HUDEP-2 (cell line): Measurements from ENCODE around the gene KIFBP.
"Not testable (repeated sequence)": the region's sequence is repeated elsewhere in the genome, so short reads cannot be mapped to it uniquely, and the experiment has no call there.

Source experiments
- DNase-seq, 76 experiments: peaks; one replicate each; lab custom pipeline; 2025; ENCODE audit not compliant: unreplicated experiment in 76 of 76; lab: John Stamatoyannopoulos, UW

Gene KIFBP

DNA sequence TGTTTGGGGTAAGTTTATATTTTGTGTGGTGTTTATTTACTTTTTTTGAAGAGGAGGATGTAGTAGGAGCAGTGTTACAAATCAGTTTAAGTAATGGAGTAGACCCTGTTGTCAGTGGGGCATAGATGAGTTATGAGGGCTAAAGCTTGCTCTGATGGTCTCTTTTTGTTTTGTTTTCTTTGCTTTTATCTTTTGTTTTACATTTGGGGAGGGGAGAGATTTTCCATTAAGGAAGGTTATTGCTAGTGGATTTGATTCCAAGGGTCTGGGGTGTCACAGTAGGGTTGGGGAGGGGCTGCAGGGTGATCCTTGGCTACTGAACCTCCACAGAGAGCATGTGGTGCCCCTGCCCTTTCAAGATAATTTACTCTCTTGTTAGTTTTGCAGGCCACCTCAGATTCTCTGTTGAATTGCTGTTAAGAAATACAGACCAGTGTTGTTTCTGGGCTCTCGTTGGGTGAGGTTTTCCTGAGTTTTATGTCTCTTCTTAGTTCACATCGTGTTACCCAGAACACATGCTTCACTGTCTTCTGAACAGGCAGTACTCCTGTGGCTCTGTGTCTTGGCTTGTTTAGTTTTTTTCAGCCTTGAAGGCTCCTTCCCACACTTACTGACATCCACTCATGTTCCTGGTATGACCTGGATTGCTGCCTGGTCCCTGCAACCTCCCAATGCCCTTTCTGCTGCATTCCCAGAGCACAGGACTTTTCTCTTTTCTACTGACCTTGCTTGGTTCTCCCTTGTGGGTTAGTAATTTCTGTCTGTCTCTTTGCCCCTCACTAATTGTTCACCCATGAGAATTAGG, 4.2 kb downstream of the KIFBP start:
- no peak for DNase-seq

DNA sequence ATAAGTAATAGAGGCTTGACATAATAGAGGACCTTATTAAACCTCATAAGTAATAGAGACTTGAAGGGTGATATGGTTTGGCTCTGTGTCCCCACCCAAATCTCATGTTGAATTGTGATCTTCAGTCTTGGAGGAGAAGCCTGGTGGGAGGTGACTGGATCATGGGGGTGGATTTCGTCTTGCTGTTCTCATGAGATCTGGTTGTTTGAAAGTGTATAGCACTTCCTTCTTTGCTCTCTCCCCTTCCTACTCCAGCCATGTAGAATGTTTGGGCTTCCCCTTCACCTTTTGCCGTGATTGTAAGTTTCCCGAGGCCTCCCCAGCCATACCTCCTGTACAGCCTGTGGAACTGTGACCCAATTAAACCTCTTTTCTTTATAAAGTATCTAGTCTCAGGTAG, 8.6 kb downstream of the KIFBP start:
- DNase-seq: no peak

DNA sequence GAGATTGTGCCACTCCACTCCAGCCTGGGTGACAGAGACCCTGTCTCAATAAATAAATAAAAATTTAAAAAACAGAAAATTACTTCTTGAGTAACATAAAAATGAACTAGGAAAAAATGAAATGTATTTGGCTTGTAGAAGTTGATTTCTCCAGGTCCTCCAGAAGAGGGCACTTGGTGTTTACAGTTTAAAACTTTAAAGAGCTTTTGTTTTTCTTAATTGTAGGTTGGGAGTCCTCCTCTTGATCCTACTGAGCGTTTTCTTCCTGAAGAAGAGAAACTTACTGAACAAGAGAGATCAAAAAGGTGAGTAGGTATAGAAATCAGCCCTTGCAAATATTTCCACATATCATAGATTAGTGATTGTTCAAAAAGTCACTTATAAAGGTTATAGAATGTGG, 16.2 kb downstream of the KIFBP start:
- peak in 11 of 76 experiments; percentile 5 to 45 (median 15) for DNase-seq

DNA sequence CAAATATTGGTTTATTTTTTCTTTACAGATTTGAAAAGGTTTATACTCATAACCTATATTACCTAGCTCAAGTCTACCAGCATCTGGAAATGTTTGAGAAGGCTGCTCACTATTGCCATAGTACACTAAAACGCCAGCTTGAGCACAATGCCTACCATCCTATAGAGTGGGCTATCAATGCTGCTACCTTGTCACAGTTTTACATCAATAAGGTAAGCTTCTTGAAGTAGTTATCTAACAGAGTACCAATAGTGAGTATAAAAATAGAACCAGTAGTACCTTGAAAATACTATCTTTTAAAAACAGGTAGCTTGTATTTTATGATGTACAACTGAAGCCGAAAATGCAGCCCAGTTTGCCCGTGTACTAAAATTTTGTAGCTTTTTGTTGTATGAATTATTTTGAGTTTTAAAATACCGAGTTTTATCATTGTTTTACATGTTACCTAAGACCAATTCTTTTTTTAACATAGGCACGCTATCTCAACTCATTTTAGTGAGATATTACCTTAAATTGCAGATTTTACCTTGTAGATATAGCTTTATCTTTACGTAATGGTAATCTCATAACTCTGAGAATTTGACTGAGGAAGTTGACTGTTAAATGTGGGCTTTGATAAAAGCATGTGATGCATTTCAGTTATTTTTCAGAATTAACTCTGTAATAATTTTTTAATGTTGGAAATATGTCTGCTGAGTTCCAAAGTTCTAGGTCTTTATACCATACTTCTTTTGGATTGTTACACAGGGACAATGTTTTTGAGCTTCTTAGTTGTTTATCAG, 17.3 kb downstream of the KIFBP start:
- DNase-seq: no peak

DNA sequence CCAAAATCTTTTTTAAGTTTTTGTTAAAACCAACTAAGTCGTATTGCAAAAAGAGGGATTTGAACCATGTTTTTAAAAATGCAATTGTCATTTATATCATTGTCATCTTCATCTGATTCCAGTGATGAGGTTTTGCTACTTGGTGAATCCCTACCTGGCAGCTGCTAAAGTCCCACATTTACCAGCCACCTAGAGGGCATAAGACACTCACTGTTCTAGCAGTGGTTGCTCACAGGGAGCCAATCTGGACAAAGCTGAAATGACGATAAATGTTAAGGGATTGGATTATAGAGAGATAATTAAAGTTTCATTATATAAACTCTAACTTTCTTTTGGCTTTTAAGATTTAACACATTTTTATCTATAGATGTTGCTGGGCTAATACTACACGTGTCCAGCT, 18.7 kb downstream of the KIFBP start:
- DNase-seq: no peak

DNA sequence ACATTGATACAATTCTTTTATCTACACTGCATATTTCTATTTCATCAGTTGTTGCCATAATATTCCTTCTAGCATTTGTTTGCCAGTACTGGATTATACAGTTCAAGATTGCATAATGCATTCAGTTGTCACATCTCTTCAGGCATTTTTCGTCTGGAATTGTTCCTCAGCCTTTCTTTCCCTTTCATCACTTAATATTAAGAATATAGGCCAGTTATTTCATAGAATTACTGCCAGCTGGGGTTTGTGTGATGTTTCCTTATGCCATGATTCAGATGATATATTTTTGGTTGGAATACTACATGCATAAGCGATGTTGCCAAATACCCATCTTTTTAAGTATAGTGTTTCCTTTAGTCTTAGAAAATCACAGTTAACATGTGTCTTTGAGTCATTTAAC, 20.8 kb downstream of the KIFBP start:
- no peak for DNase-seq

DNA sequence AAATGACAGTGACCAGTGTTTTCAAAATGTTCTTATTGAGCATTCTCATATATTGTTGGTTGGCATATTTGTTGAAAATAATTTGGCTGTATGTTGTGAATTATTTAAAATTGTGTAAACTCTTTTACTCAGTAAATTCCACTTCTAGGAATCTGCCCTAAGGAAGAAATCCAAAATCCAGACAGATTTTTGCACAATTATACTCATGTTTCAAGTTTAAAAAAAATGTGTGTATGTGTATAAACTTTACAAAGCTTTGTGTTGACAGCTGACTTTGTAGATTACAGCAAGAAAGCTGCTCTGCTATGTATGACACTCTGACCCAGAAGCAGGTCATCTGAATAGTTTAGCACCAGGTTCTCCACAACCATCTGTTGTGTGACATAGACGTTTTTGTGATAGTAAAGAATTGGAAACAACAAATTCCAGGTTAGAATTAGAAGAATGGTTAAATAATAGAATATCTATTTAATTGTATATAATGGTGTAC, 21.6 kb downstream of the KIFBP start:
- DNase-seq: no peak

DNA sequence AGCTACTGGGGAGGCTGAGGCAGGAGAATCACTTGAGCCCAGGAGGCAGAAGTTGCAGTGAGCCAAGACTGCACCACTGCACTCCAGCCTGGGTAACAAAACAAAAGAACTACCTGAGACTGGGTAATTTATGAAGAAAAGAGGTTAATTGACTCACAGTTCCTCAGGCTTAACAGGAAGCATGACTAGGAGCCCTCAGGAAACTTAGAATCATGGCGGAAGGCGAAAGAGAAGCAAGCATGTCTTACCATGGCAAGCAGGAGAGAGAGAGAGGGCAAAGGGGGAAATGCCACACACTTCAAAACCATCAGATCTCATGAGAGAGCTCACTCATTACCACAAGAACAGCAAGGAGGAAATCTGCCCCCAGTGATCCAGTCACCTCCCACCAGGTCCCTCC, 24.2 kb downstream of the KIFBP start:
- not testable (repeated sequence) for DNase-seq

DNA sequence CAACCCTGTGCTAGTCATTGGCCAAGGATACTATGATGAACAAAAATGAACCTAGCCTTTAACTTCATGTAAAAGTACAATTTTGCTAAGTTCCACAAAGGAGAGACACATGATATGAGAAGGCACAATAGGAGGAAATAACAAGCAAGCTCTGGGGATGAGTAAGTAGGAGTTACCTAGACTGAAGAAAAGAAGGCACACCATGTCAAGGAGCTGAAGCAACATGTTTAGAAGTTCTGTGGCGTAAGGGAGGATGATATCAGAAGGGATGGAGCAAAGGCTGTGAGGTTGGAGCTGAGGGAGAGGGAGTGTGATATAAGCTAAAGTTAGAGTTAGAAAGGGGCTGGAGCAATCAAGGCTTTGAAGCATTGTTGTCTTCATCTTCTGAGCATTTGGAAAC, 25.6 kb downstream of the KIFBP start:
- DNase-seq: no peak

DNA sequence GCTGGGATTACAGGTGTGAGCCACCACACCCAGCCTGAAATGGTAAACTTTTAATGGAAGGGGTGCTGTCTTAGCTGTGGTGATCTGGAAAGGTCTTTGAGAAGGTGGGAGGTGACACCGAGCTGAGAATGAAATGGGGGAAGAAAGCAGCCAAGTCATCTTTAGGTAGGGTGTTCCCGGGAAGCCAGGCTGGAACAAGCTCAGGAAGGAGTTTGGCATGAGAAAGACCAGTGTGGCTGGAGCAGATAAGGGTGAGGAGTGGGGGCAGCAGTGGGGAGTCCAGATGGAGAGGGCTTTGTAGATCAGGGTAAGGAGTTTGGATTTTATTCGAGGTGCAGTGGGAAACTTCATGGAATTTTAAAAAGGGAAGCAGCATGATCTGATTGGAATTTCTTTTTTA, 30.0 kb downstream of the KIFBP start:
- DNase-seq: no peak

DNA sequence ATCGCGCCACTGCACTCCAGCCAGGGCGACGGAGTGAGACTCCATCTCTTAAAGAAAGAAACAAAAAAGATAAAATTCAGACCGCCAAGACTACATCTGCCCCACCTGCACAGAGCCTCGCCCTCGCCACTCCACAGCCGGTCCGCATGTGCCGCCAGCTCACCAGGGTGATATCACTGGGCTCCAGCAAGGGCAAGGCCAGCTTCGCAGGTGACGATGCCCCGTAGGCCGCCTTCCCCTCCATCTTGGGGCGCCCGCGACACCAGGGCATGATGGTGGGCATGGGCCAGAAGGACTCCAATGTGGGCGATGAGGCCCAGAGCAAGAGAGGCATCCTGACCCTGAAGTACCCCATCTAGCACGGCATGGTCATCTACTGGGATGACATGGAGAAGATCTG, 34.0 kb downstream of the KIFBP start:
- DNase-seq: no peak

DNA sequence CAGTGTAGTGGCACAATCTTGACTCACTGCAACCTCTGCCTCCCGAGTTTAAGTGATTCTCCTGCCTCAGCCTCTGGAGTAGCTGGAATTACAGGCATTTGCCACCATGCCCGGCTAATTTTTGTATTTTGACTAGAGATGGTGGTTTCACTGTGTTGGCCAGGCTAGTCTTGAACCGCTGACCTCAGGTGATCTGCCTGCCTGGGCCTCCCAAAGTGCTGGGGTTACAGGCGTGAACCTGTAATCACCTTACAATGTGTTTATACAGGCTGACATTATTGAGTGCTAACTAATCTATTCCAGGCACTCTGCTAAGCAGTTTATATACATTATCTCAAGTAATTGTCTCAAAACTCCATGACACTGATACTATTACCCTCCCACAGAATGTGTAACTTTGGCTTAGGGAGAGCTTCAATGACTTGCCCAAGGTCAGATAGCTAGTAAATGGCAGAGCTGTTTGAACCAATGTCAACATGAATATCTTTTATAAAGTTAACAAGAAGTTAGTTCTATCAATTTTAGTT, 36.8 kb downstream of the KIFBP start:
- DNase-seq: no peak

DNA sequence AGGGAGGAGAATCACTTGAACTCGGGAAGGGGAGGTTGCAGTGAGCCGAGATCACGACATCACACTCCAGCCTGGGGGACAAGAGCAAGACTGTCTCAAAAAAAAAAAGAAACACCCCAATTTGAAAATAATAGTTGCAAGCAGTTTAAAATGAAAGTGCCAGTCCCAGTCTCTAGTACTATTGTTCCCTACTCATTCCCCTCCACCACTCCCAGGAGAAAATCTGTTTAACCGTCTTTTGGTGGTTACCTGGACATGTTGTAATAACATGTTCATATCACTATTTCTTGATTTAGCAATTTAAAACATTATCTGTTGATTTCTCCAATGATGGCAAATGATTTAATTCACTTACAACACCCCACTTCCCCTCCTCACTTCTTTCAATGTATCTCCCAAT, 44.7 kb downstream of the KIFBP start:
- no peak for DNase-seq

DNA sequence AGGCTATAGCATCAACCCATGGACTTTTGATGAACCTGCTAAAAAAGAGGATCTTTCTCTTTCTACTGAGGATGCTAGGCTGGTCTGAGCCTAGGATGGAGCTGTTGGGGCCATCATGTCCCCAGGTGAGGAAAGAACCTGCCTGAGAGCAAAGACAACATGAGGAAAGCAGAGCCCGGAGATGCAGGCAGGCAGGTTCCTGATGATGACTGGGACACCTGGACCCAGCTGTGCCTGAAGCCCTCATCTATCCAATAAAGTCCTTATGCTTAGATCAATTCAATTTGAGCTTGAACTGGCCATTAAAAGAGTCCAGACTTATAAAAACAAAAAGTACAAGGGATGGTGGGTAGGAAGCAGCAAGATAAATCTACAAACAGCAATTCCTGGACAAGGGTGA, 48.9 kb downstream of the KIFBP start:
- no peak for DNase-seq

DNA sequence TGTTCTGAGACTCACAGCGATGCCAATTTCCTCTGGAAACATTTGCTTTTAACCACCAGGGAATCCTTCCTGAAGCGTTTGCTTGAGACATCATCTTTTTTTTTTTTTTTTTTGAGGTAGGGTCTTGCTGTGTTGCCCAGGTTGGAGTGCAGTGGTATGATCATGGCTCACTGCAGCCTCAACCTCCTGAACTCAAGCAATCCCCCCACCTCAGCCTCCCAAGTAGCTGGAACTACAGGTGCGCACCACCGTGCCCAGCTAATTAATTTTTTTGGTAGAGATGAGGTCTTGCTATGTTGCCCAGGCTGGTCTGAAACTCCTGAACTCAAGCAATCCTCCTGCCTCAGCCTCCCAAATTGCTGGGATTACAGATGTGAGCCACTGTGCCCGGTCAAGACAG, 52.3 kb downstream of the KIFBP start:
- DNase-seq: not testable (repeated sequence)

DNA sequence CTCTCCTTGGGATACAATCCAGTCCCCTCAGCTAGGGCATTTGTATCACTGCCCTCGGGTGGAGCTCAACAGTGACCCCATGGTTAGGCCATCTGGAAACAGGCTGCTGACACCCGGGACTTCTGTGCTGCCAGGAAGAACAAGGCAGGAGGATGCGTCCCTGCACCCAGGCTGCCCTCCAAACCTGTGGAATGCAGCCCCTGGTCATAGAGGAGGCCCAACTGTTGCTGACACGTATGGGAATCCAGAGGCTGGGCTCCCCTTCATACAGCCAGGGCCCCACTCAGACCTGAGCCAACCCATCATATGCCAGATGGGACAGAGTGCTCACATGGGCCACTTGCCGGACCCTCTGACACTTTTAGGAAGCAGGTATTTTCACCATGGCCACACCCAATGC, 53.8 kb downstream of the KIFBP start:
- DNase-seq: no peak

DNA sequence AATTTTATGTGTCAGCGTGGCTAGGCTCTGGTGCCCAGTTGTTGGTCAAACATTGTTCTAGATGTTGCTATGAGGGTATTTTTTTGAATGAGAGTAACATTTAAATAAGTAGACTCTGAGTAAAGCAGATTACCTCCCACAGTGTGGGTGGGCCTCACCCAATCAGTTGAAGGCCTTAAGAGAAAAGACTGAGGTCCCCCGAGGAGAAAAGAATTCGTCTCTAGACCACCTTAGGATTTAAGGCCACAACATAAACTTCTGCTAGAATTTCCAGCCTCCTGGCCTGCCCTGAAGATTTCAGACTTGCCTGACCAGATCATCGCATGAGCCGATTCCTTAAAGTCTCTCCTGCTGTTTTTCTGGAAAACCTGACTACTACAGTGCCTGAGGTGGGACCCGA, 54.2 kb downstream of the KIFBP start:
- no peak for DNase-seq

DNA sequence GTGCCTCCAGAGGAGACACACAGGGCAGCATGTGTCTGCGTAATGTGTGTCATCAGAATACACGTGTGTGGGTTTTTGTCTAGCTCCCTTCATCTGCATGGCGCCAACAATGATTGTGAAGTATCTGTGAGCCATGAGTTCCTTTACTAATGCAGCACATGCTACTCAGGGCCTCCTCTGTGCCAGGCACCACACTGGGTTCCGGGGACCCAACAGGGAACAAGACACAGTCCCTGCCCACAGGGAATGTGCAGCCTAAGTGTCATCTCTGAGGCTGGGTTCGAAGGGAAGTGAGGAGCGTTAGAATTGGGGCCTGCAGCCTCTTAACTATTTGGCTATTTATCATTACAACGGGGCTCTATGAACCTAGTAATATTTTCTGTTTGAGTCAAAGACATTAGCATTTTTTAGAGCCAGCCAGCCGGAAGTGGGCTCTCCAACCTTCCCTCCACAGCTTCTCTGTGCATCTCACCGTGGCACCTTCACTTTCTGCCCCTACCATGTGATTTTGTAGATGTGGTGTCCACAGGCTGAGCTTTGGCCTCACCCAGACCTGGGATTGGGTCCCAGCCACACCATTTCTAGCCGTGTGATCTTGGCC, 55.4 kb downstream of the KIFBP start:
- no peak for DNase-seq

DNA sequence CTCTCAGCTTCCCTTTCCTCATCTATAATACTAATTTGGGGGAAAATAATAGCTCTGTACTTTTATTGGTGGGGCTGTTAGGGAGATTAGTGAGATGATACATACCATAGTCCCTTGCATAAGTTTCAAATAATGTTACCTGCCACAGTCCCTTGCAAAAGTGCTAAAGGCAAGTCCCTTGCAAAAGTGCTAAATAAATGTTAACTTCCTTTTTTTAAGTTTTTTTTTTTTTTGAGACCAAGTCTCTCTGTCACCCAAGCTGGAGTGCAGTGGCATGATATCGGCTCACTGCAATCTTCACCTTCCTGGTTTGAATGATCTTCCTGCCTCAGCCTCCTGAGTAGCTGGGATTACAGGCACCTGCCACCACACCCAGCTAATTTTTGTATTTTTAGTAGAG, 55.9 kb downstream of the KIFBP start:
- DNase-seq: no peak

DNA sequence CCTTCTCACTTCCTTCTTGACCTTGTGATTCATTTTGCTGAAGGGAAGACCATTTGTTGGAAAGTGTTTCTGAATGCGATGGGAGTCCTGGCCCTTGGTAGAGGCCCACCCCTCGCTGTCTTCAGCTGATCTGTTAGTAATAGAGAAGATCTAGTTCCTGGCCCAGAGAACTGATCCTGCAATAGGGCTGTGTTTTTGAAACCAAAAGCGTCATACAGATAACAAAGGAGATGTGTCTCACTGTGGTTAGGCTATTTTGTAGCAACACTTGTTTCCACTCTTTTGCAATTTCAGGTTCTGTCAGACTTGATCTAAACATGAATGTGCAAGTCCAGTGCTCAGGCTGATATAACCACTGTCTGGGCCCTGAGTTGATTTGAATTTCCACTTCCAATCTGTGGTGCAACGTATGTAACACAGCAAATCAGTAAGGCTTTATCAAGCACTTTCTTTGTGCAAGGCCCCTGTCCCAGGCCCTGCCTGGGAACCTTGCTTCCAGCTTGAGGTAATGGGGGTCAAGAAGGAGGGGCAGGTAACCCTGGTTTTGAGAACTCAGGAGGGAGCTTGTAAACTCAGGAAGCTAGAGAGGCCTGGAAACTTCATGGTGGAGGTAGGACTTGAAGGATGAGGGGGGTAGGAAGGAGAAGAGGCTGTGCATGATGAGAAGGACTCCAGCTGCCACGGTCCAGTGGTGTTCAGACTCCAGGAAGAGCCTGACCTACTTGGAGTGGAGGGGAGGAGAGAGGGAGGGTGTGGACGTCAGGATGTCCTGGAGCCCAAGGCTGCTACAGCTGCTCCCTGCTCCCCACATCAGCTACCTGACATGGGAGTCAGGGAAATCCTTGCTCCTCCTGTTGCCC, 57.1 kb downstream of the KIFBP start:
- no peak for DNase-seq
